Keratinocyte (primary cell): ENCODE data around the gene UNC5A. TPM values are rescaled to one million over a fixed set of nuclear protein-coding genes. Genes with fewer than 3 reads are reported as not detected.

ENCODE experiments used
- DNase-seq: peaks from one replicate; pipeline ENCODE4 v3.0.0-alpha.2; 2011; ENCODE audit warnings: low read depth, missing footprints, low spot score
- FAIRE-seq: peaks from 2 replicates; lab custom pipeline; 2011; peaks lifted over from hg19 to GRCh38; lab: Jason Lieb, UNC
- H2AFZ ChIP-seq: 2 replicates; pipeline ENCODE4 v1.6.0; 2012; ENCODE audit warnings: low read length, control low read depth, inconsistent platforms; ENCODE audit not compliant: control insufficient read depth
- H3K27ac ChIP-seq: 2 replicates; pipeline ENCODE4 v1.5.1; 2011; ENCODE audit warnings: low read length; ENCODE audit not compliant: control insufficient read depth, insufficient read depth
- H3K27me3 ChIP-seq: 3 replicates; pipeline ENCODE4 v1.6.0; 2011; ENCODE audit warnings: low read length; ENCODE audit not compliant: control insufficient read depth, insufficient read depth; ENCODE audit errors: extremely low read depth
- H3K36me3 ChIP-seq, 2 experiments: 2 replicates in 1 of 2; 3 replicates in 1 of 2; pipeline ENCODE4 v1.5.1; 2011; ENCODE audit warnings: low read length in 2 of 2, mild to moderate bottlenecking in 1 of 2; ENCODE audit not compliant: control insufficient read depth in 2 of 2, insufficient read depth in 2 of 2; ENCODE audit errors: extremely low read depth in 1 of 2
- H3K4me1 ChIP-seq: 3 replicates; pipeline ENCODE4 v1.5.1; 2011; ENCODE audit warnings: low read length; ENCODE audit not compliant: control insufficient read depth, insufficient read depth; ENCODE audit errors: extremely low read depth
- H3K4me2 ChIP-seq: 3 replicates; pipeline ENCODE4 v1.6.0; 2011; ENCODE audit warnings: low read depth, low read length; ENCODE audit not compliant: control insufficient read depth, insufficient read depth; ENCODE audit errors: extremely low read depth
- H3K4me3 ChIP-seq, 3 experiments: fragments of 200-600 bp in 1 of 3; sonication (generic) in 1 of 3; 2 replicates in 2 of 3; 3 replicates in 1 of 3; pipeline ENCODE4 v1.5.1; 2011 to 2016; ENCODE audit warnings: low read length in 3 of 3, mild to moderate bottlenecking in 3 of 3, control low read depth in 2 of 3, inconsistent platforms in 1 of 3, low read depth in 1 of 3, mixed read lengths in 1 of 3, mixed run types in 1 of 3, moderate library complexity in 1 of 3; ENCODE audit not compliant: control insufficient read depth in 2 of 3, insufficient read depth in 2 of 3; ENCODE audit errors: extremely low read depth in 1 of 3
- H3K79me2 ChIP-seq: 2 replicates; pipeline ENCODE4 v1.6.0; 2012; ENCODE audit warnings: low read length; ENCODE audit not compliant: control insufficient read depth, insufficient read depth
- H3K9ac ChIP-seq: 3 replicates; pipeline ENCODE4 v1.6.0; 2011; ENCODE audit warnings: low read length; ENCODE audit not compliant: control insufficient read depth, insufficient read depth; ENCODE audit errors: extremely low read depth
- H3K9me1 ChIP-seq: 3 replicates; pipeline ENCODE4 v1.6.0; 2011; ENCODE audit warnings: low read length; ENCODE audit not compliant: control insufficient read depth, insufficient read depth; ENCODE audit errors: extremely low read depth
- H3K9me3 ChIP-seq: 2 replicates; pipeline ENCODE4 v1.5.1; 2012; ENCODE audit warnings: low read depth, low read length; ENCODE audit not compliant: control insufficient read depth
- H4K20me1 ChIP-seq: 3 replicates; pipeline ENCODE4 v1.6.0; 2011; ENCODE audit warnings: low read length; ENCODE audit not compliant: control insufficient read depth, insufficient read depth; ENCODE audit errors: extremely low read depth
- CTCF ChIP-seq, 3 experiments: IDR thresholded peaks in 1 of 3; conservative IDR thresholded peaks in 1 of 3; optimal IDR thresholded peaks in 1 of 3; 2 replicates in 2 of 3; 3 replicates in 1 of 3; pipeline versions ENCODE3 to v1.5.1; 2011; ENCODE audit warnings: low read length in 3 of 3, mild to moderate bottlenecking in 3 of 3, moderate library complexity in 2 of 3, control low read depth in 1 of 3, inconsistent platforms in 1 of 3; ENCODE audit not compliant: insufficient read depth in 2 of 3; ENCODE audit errors: extremely low read depth in 1 of 3
- EZH2 ChIP-seq: IDR thresholded peaks from one replicate; pipeline ENCODE4 v1.6.1; 2012; ENCODE audit warnings: inconsistent platforms, mild to moderate bottlenecking, low read length, moderate library complexity
- dilution Hi-C: fragments of 300-500 bp; cut with MboI; formaldehyde crosslinking; loops from one replicate; pipeline ENCODE4 v1.7.0; 2020; ENCODE audit warnings: low sequenced_read_pairs; ENCODE audit not compliant: extremely low pct_ligation_motif_present
- polyA plus RNA-seq, 5 experiments: library from polyadenylated mRNA; depleted of rRNA in 3 of 5; stranded (reverse) in 3 of 5; stranded (forward) in 1 of 5; unstranded in 1 of 5; fragments of >200 nt; gene quantifications; 1 replicate in 1 of 5; 2 replicates in 3 of 5; 3 replicates in 1 of 5; pipeline versions ENCODE4 v1.2.1 to v1.2.3, GENCODE V29; 2011 to 2012; ENCODE audit warnings: missing spikeins in 2 of 5, low read depth in 1 of 5, low replicate concordance in 1 of 5

Gene UNC5A
- polyA plus RNA-seq, 1 donor (not counting 4 experiments of a cell fraction or from before 2014, with no cell fraction given), result not detected

- TF ChIP-seq EZH2 (no peak), CTCF (optimal IDR thresholded peaks at IDR 0.05 in 1 of 3, IDR thresholded peaks at IDR 0.05 in 1 of 3, conservative IDR thresholded peaks at IDR 0.05 in 1 of 3; ENCODE audit: extremely low read depth in 1 of 3, insufficient read depth in 2 of 3, low read length in 3 of 3) (no peak)
- H3K79me2 ChIP-seq, result no peaks in the 10 kb centered on the region
- no peak overlapping the region for H3K4me2 ChIP-seq
- H3K9ac ChIP-seq, result no peak overlapping the region
- no peaks in the 10 kb centered on the region for H4K20me1 ChIP-seq
- H2AFZ ChIP-seq, result no peak overlapping the region
- H3K36me3 ChIP-seq, result peaks cover 5 to 20% of the 10 kb centered on the region in 2 experiments
- H3K9me1 ChIP-seq, result no peaks in the 10 kb centered on the region
- DNase-seq, result no peak
- H3K4me3 ChIP-seq, result no peak overlapping the region
- H3K4me1 ChIP-seq, result no peaks in the 10 kb centered on the region
- no peaks in the 10 kb centered on the region for H3K27me3 ChIP-seq
- no peak overlapping the region for H3K27ac ChIP-seq
- H3K9me3 ChIP-seq, result no peaks in the 10 kb centered on the region
- dilution Hi-C loops, result no loop called here
- FAIRE-seq, result no peak
Measured at GRCh38 chr5:176899946-176900779, 89.8 kb downstream of the UNC5A start.

GRCh38 chr5:176900780-176901204 lies 90.4 kb downstream of the UNC5A start:
- no peak for DNase-seq
- dilution Hi-C loops, result no loop called here

More at GRCh38 chr5:176900780-176901204, 90.4 kb downstream of the UNC5A start:
- Histone ChIP-seq H2AFZ (no peak overlapping the region), H3K36me3 (peaks cover 7 to 21% of the 10 kb centered on the region in 2 experiments), H3K9ac (no peak overlapping the region), H4K20me1 (no peaks in the 10 kb centered on the region), H3K79me2 (no peaks in the 10 kb centered on the region), H3K9me3 (no peaks in the 10 kb centered on the region), H3K27ac (no peak overlapping the region), H3K9me1 (no peaks in the 10 kb centered on the region), H3K27me3 (no peaks in the 10 kb centered on the region), H3K4me3 (no peak overlapping the region), H3K4me1 (no peaks in the 10 kb centered on the region), H3K4me2 (no peak overlapping the region)
- no peak for FAIRE-seq
- TF ChIP-seq EZH2 (no peak), CTCF (optimal IDR thresholded peaks at IDR 0.05 in 1 of 3, IDR thresholded peaks at IDR 0.05 in 1 of 3, conservative IDR thresholded peaks at IDR 0.05 in 1 of 3; ENCODE audit: extremely low read depth in 1 of 3, insufficient read depth in 2 of 3, low read length in 3 of 3) (no peak)
